Psoas muscle (tissue), 8 donors: ENCODE measurements around the gene AADACL3. TPM values are rescaled to one million over a fixed set of nuclear protein-coding genes. Genes with fewer than 3 reads are reported as not detected.
"Not testable (repeated sequence)": the region's sequence is repeated elsewhere in the genome, so short reads cannot be mapped to it uniquely, and the experiment has no call there.

Experiments
- ATAC-seq, 4 donors: fragments of 200-7000 bp; cut with Tn5 transposase; one replicate each; pipeline ENCODE4 v1.9.1; 2020; ENCODE audit warnings: moderate library complexity in 3 of 4, mild to moderate bottlenecking in 2 of 4
- DNase-seq, 2 donors: peaks; one replicate each; pipeline ENCODE4 v3.0.0-alpha.2; 2020
- H3K27ac ChIP-seq: fragments of 200-600 bp; one replicate; pipeline ENCODE4 v1.8.0; 2022
- H3K27me3 ChIP-seq, 3 donors: fragments of 200-600 bp in 1 of 3; one replicate each; pipeline versions ENCODE4 v1.6.1 to v1.8.0; 2013 to 2022; ENCODE audit warnings: low read length in 2 of 3, mild to moderate bottlenecking in 2 of 3, moderate library complexity in 1 of 3; ENCODE audit not compliant: insufficient read depth in 3 of 3
- H3K36me3 ChIP-seq, 2 donors: fragments of 200-600 bp in 1 of 2; one replicate each; pipeline versions ENCODE4 v1.6.1 to v1.8.0; 2013 to 2022; ENCODE audit warnings: low read depth in 1 of 2, mild to moderate bottlenecking in 1 of 2, moderate library complexity in 1 of 2; ENCODE audit not compliant: insufficient read depth in 1 of 2
- H3K4me1 ChIP-seq: fragments of 200-600 bp; one replicate; pipeline ENCODE4 v1.8.0; 2022
- H3K4me3 ChIP-seq: fragments of 200-600 bp; one replicate; pipeline ENCODE4 v1.8.0; 2022; ENCODE audit warnings: mild to moderate bottlenecking
- H3K9me3 ChIP-seq: fragments of 200-600 bp; one replicate; pipeline ENCODE4 v1.8.0; 2022
- CTCF ChIP-seq: fragments of 200-600 bp; IDR thresholded peaks from one replicate; pipeline ENCODE4 v1.8.0; 2022; ENCODE audit warnings: antibody characterized with exemption
- WGBS, 3 donors: extraction: QIAGEN DNeasy Blood & Tissue Kit; methylation state at CpG; one replicate each; pipeline versions ENCODE4 v1.1.6 to v1.1.7; 2013; 5-methylcytosine and 5-hydroxymethylcytosine counted together
- intact Hi-C, 2 donors: fragments of 100-400 bp; cut with DNase I; formaldehyde crosslinking; loops; one replicate each; pipeline versions ENCODE4 v1.11.0 to v1.14.2; 2022
- long read RNA-seq, 2 donors: library from polyadenylated mRNA; unstranded; transcript quantifications; one replicate each; pipeline ENCODE4 v2.0.0, GENCODE V29; 2021
- polyA plus RNA-seq, 3 donors: library from polyadenylated mRNA; stranded (reverse); fragments of 200-250 nt; gene quantifications; one replicate each; pipeline ENCODE4 v1.2.3, GENCODE V29; 2013
- total RNA-seq, 4 donors: library from RNA; stranded (reverse); fragmentation: NEBNext Ultra II Directional in 2 of 4; extraction: Animal tissue kit (Norgen Biotek cat#: 25700) in 2 of 4; gene quantifications; one replicate each; pipeline versions ENCODE4 v1.2.1 to v1.2.4, GENCODE V29; 2021 to 2023
- donor health status: healthy with polysubstance abuse.
- donor health status: DM: no; HTN: no; CAD: no; lungs with moderate emphysema.
- donor health status: Bipolar disorder and iron deficiency.
- donor health status: healthy.
- donor health status: DM: yes; HTN: yes; CAD: no.
- donor health status: DM: no; HTN: no; CAD: no.
- donor health status: DM: no; HTN: no; CAD: no.
- donor health status: DM: yes; HTN: yes; CAD: no.

The AADACL3 gene
- not detected for total RNA-seq
- polyA plus RNA-seq, result not detected
- long read RNA-seq, donor 1, result 0 reads
- long read RNA-seq, donor 2, result 0 reads

GRCh38 chr1:12715896-12716437 lies at the start of gene AADACL3:
Gene AADACL3, plus strand, starts transcription at chr1:12716110. Its CDS starts 67 bp downstream, at chr1:12716177.
- no peak for TF ChIP-seq CTCF
- 80 to 87% (median 85%) methylated on average over 8 of the region's 8 CpGs for WGBS, 3 donors
- Histone ChIP-seq H3K27me3 (no peaks in the 10 kb centered on the region), H3K36me3 (no peaks in the 10 kb centered on the region), H3K4me3 (no peak within 1 kb of the TSS), H3K4me1 (no peaks in the 10 kb centered on the region), H3K27ac (no peak within 1 kb of the TSS), H3K9me3 (no peaks in the 10 kb centered on the region)
- DNase-seq, result no peak
- intact Hi-C loops, result no loop called here
- ATAC-seq, result no peak

GRCh38 chr1:12666141-12666735 lies 49.7 kb upstream of the AADACL3 start:
- Histone ChIP-seq H3K27me3 (no peaks in the 10 kb centered on the region), H3K36me3 (no peaks in the 10 kb centered on the region), H3K27ac (no peak overlapping the region), H3K4me3 (no peak overlapping the region), H3K4me1 (peaks cover 31% of the 10 kb centered on the region), H3K9me3 (peaks cover 6% of the 10 kb centered on the region)
- WGBS, 3 donors, result 86 to 89% (median 87%) methylated on average over 15 of the region's 15 CpGs
- ATAC-seq, result no peak
- intact Hi-C loops, result no loop called here
- DNase-seq, result no peak
- no peak for TF ChIP-seq CTCF

- intact Hi-C loops, result no loop called here
- WGBS, 3 donors, result 20 to 31% (median 23%) methylated on average over 3 of the region's 3 CpGs
These were observed 46.3 kb upstream of the AADACL3 start for GRCh38 chr1:12669529-12670068.

GRCh38 chr1:12674358-12674757 lies 41.6 kb upstream of the AADACL3 start:
- Histone ChIP-seq H3K4me3 (no peak overlapping the region), H3K9me3 (no peaks in the 10 kb centered on the region), H3K4me1 (peaks cover 42% of the 10 kb centered on the region), H3K36me3 (no peaks in the 10 kb centered on the region), H3K27ac (peak overlapping the region; percentile 3), H3K27me3 (no peaks in the 10 kb centered on the region)
- ATAC-seq (no peak), DNase-seq (no peak)
- TF ChIP-seq CTCF, result no peak
- intact Hi-C loops, result no loop called here

More at GRCh38 chr1:12669529-12670068, 46.3 kb upstream of the AADACL3 start:
- no peak for TF ChIP-seq CTCF
- H3K4me1 ChIP-seq, result peaks cover 34% of the 10 kb centered on the region
- H3K9me3 ChIP-seq, result peaks cover 6% of the 10 kb centered on the region
- H3K4me3 ChIP-seq, result no peak overlapping the region
- H3K36me3 ChIP-seq, result no peaks in the 10 kb centered on the region
- H3K27me3 ChIP-seq, result no peaks in the 10 kb centered on the region
- peak overlapping the region; percentile 87 for H3K27ac ChIP-seq
- DNase-seq (peak in 1 of 2 donors; percentile 70), ATAC-seq (peak; percentile 94 to 95 (median 94))

GRCh38 chr1:12676122-12676521 lies 39.8 kb upstream of the AADACL3 start:
- ATAC-seq, H3K27me3 ChIP-seq, DNase-seq, H3K9me3 ChIP-seq, intact Hi-C loops, H3K4me3 ChIP-seq, H3K27ac ChIP-seq, H3K36me3 ChIP-seq: not testable (repeated sequence)
- H3K4me1 ChIP-seq, result peaks cover 26% of the 10 kb centered on the region
- 91 to 95% (median 91%) methylated on average over 4 of the region's 4 CpGs for WGBS, 3 donors
